GM18868 (cell line): Measurements from ENCODE around the gene ADO.
"Not testable (repeated sequence)": the region's sequence is repeated elsewhere in the genome, so short reads cannot be mapped to it uniquely, and the experiment has no call there.

Experiments
- ATAC-seq: cut with Tn5 transposase; IDR thresholded peaks from one replicate; pipeline ENCODE4 v1.9.1; 2021; ENCODE audit warnings: mild to moderate bottlenecking, moderate library complexity; ENCODE audit not compliant: unreplicated experiment

The ADO gene

GRCh38 chr10:62804356-62805230 is at the start of gene ADO:
ADO (plus strand) TSS chr10:62804720; CDS start chr10:62805060, 340 bp downstream.
- ATAC-seq = peak; percentile 88

GRCh38 chr10:62754963-62755362 is 49.6 kb upstream of the ADO start:
- ATAC-seq = no peak

- peak; percentile 67 for ATAC-seq
Measured at GRCh38 chr10:62755662-62756653, 48.6 kb upstream of the ADO start.

- no peak for ATAC-seq
Measured at GRCh38 chr10:62759599-62760175, 44.8 kb upstream of the ADO start.

DNA sequence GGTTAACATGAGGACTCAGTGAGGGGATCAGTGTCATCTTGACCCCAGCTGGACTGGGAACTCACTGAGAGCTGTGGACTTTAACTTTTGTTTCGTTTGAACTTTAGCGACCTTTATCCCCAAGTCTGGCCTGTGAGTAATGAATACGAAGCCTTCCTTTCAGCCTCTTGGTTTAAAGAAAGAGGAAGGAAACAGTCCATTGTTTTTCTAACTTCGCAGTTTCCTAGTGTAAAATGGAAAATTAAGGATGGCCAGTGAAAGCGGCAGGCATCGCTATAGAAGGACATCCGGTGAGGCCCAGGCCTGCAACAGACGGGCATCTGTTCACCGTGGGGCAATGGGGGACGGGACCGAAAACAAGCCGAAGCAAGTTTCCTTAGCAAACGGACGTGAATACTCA is 44.1 kb upstream of the ADO start:
- no peak for ATAC-seq

- peak; percentile 62 for ATAC-seq
Measured at GRCh38 chr10:62761115-62761514, 43.4 kb upstream of the ADO start.

DNA sequence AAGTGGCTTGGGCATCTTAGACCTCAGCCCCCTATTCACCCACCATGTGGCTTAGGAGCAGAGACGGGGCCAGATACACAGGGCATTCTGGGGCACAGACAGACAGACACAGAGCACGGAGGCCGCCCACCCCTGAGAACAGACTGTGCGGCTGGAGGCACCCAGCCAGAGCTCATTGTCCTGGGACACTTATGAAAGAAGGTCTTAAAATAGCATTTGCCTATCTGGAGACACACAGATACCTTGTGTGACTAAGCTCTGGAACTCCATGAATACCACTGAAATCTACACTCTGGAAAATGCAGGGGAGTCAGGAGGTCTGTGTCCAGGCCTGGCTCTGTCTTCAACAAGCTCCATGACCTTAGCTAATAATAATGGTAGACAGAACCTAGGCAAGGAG is 41.4 kb upstream of the ADO start:
- ATAC-seq = no peak

DNA sequence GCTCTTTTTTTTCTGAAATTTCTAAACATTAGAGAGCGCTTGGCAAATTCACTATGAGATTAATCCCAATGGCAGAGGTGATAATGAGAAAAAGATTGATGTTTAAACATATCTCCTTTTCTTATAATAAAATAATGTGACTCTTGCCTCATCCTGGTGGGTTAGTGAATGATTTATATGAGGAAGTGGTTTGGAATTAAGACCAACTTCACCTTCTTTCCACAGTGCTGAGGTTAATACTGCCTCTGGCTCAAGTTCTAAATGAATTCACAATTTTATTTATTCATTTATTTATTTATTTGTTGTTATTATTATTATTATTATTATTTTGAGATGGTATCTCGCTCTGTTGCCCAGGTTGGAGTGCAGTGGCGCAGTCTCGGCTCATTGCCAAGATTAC is 40.5 kb upstream of the ADO start:
- ATAC-seq = no peak

- no peak for ATAC-seq
Measured at GRCh38 chr10:62765726-62766125, 38.8 kb upstream of the ADO start.

- ATAC-seq = no peak
Measured at GRCh38 chr10:62766386-62766785, 38.1 kb upstream of the ADO start.

DNA sequence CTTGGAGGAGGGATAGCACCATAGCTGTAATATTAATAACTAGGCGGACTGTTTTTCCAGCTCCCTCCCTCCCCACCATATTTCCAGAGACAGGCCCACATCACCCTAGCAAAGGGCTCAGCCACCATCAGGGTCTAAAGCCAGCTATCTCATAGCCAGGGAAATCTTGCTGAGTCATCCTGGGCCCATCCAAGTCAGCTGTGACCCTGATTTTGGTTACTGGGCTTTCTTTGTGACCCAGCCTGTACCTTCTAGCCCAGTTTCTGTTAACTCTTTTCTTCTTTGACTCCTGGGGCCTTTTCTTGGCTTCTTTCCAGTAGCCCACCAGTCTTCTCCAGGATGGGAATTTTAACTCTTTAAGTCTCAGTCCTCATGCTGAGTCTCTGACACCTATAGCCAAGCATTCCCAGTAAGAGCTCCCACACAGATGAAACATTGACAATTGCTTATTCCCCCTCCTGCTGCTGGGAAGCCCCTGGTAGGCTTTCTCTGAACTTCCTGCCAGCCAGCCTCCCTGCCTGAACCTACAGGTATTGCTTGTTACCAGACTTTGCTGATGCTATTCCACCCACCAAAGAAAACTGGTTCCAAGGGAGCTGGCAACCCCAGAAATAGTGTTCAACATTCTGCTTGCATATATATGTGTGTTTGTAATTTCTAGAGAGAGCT is 34.8 kb upstream of the ADO start:
- peak; percentile 63 for ATAC-seq

- ATAC-seq = no peak
Measured at GRCh38 chr10:62772186-62772974, 32.1 kb upstream of the ADO start.

DNA sequence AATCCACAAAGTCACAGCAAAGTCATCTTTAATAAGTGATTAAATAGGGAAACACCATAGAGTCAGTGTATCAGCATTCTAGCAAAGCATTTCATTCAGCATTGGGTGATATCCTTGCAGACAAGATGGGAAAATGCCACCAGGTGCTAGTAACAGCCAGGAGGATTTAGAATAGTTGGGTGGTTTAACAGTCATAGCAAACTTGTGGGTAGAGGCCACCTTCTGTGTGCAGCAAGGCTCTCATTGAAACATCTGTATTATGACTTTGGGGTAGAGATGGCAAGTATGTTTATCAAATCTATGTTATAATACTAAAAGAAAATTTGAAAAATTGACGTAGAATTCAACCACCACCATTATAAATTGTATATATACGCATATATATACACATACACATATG is 26.4 kb upstream of the ADO start:
- ATAC-seq = peak; percentile 59

GRCh38 chr10:62779487-62780248 is 24.9 kb upstream of the ADO start:
- ATAC-seq = peak; percentile 95

DNA sequence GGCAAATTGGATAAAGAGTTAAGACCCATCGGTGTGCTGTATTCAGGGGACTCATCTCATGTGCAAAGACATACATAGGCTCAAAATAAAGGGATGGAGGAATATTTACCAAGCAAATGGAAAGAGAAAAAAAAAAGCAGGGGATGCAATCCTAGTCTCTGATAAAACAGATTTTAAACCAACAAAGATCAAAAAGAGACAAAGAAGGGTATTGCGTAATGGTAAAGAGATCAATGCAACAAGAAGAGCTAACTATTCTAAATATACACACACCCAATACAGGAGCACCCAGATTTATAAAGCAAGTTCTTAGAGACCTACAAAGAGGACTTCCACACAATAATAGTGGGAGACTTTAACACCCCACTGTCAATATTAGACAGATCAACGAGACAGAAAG is 20.0 kb upstream of the ADO start:
- not testable (repeated sequence) for ATAC-seq

DNA sequence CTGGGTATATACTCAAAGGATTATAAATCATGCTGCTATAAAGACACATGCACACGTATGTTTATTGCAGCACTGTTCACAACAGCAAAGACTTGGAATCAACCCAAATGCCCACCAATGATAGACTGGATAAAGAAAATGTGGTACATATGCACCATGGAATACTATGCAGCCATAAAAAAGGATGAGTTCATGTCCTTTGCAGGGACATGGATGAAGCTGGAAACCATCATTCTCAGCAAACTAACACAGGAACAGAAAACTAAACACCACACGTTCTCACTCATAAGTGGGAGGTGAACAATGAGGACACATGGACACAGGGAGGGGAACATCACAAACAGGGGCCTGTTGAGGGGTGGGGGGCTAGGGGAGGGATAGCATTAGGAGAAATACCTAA is 16.2 kb upstream of the ADO start:
- not testable (repeated sequence) for ATAC-seq

GRCh38 chr10:62788861-62789467 is 15.6 kb upstream of the ADO start:
- ATAC-seq = no peak

DNA sequence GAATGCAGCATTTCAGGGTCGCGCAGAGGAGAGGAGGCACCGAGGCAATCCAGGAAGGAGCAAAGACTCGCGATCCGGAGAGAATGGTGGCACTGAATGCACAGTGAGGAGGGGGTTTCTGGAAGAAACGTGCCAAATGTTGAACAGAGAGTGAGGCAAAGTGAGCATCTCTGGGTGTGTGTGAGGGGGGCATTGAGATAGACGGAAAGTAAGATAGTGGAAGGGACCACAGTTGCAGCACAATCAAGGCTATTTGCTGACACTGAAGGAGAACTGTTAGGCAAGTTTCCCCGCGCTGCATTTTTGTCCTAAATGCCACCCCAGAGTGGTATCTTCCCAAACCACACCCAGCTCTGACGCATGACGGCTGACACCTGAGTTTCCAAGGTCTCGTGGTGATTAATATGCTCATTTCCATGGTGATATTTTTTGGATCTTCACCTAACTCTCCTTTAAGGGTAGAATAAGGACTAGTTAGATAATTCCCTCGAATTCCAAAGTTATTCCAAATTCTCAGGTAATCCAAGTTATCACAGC is 14.4 kb upstream of the ADO start:
- ATAC-seq = no peak
